ENCODE data around the gene GIT1. TPM values are rescaled to one million over a fixed set of nuclear protein-coding genes. Genes with fewer than 3 reads are reported as not detected.

Gene GIT1
- total and polyA plus RNA-seq, 2 experiments from 2014 or later, result 20.0 to 46.3 TPM

GRCh38 chr17:29624586-29624985 is 35.1 kb upstream of the GIT1 start:
- Histone ChIP-seq H3K4me2 (no peak overlapping the region), H3K36me3 (replicated peaks; ENCODE audit: insufficient read depth, low read depth) (no peaks in the 10 kb centered on the region), H3K79me2 (no peaks in the 10 kb centered on the region), H4K20me1 (ENCODE audit: insufficient read depth, poor library complexity, severe bottlenecking) (no peaks in the 10 kb centered on the region), H3K9me2 (replicated peaks; ENCODE audit: insufficient read depth) (no peaks in the 10 kb centered on the region), H3K9me3 (ENCODE audit: low read depth) (no peaks in the 10 kb centered on the region), H3K4me1 (ENCODE audit: insufficient read depth) (peaks cover 8% of the 10 kb centered on the region), H3K27ac (no peak overlapping the region), H2AFZ (no peak overlapping the region), H3K27me3 (peaks cover 34% of the 10 kb centered on the region), H3K4me3 (no peak overlapping the region)
- DNase-seq (ENCODE audit: low spot score), result no peak
- WGBS (ENCODE audit: low lambda C conversion rate, missing lambda C conversion rate), result 71% methylated on average over 4 of the region's 4 CpGs
- no peak for TF ChIP-seq EZH2phosphoT487 (IDR thresholded peaks at IDR 0.05; ENCODE audit: low read depth, severe bottlenecking, unreplicated experiment)
- no peak for TF ChIP-seq CTCF (IDR thresholded peaks at IDR 0.05; ENCODE audit: poor library complexity)
- no peak for TF ChIP-seq EZH2 (IDR thresholded peaks at IDR 0.05; ENCODE audit: borderline replicate concordance)

GRCh38 chr17:29623283-29623647 is 33.8 kb upstream of the GIT1 start:
- Histone ChIP-seq H3K36me3 (replicated peaks; ENCODE audit: insufficient read depth, low read depth) (no peaks in the 10 kb centered on the region), H3K4me2 (peak overlapping the region; percentile 100), H3K4me3 (no peak overlapping the region), H3K9me2 (replicated peaks; ENCODE audit: insufficient read depth) (no peaks in the 10 kb centered on the region), H3K27ac (no peak overlapping the region), H3K9me3 (ENCODE audit: low read depth) (no peaks in the 10 kb centered on the region), H3K79me2 (no peaks in the 10 kb centered on the region), H3K27me3 (peaks cover 47% of the 10 kb centered on the region), H3K4me1 (ENCODE audit: insufficient read depth) (peaks cover 8% of the 10 kb centered on the region), H2AFZ (peak overlapping the region; percentile 68), H4K20me1 (ENCODE audit: insufficient read depth, poor library complexity, severe bottlenecking) (no peaks in the 10 kb centered on the region)
- TF ChIP-seq EZH2phosphoT487 (IDR thresholded peaks at IDR 0.05; ENCODE audit: low read depth, severe bottlenecking, unreplicated experiment) (no peak), CTCF (IDR thresholded peaks at IDR 0.05; ENCODE audit: poor library complexity) (no peak), EZH2 (IDR thresholded peaks at IDR 0.05; ENCODE audit: borderline replicate concordance) (no peak)
- 39% methylated on average over 4 of the region's 4 CpGs for WGBS (ENCODE audit: low lambda C conversion rate, missing lambda C conversion rate)
- DNase-seq (ENCODE audit: low spot score), result no peak

- no peak for TF ChIP-seq EZH2 (IDR thresholded peaks at IDR 0.05; ENCODE audit: borderline replicate concordance)
- TF ChIP-seq CTCF (IDR thresholded peaks at IDR 0.05; ENCODE audit: poor library complexity), result no peak
- TF ChIP-seq EZH2phosphoT487 (IDR thresholded peaks at IDR 0.05; ENCODE audit: low read depth, severe bottlenecking, unreplicated experiment), result no peak
- Histone ChIP-seq H3K27ac (no peak within 1 kb of the TSS), H2AFZ (peak within 1 kb of the TSS; percentile 68), H3K36me3 (replicated peaks; ENCODE audit: insufficient read depth, low read depth) (no peaks in the 10 kb centered on the region), H3K4me2 (peak within 1 kb of the TSS; percentile 100), H3K27me3 (peaks cover 54% of the 10 kb centered on the region), H3K9me2 (replicated peaks; ENCODE audit: insufficient read depth) (no peaks in the 10 kb centered on the region), H3K9me3 (ENCODE audit: low read depth) (no peaks in the 10 kb centered on the region), H3K79me2 (no peaks in the 10 kb centered on the region), H3K4me3 (peak within 1 kb of the TSS; percentile 79), H3K4me1 (ENCODE audit: insufficient read depth) (peaks cover 14% of the 10 kb centered on the region), H4K20me1 (ENCODE audit: insufficient read depth, poor library complexity, severe bottlenecking) (no peaks in the 10 kb centered on the region)
- DNase-seq (ENCODE audit: low spot score), result peak; percentile 78
- 4% methylated on average over 52 of the region's 77 CpGs for WGBS (ENCODE audit: low lambda C conversion rate, missing lambda C conversion rate)
Measured at GRCh38 chr17:29622337-29623282, 33.2 kb upstream of the GIT1 start, which contains the start of gene CORO6. Gene CORO6, minus strand, starts transcription at chr17:29622912. Its CDS starts 1,491 bp downstream, at chr17:29621421.

Measured in hepatocyte (in vitro differentiated cells).